C4-2B (cell line): Measurements from ENCODE around the gene KCNIP4.

Experiments
- H3K27ac ChIP-seq: fragments of 450-650 bp; 2 replicates; pipeline ENCODE4 v1.5.1; 2017
- ZFX ChIP-seq: fragments of 450-650 bp; IDR thresholded peaks from 2 replicates; pipeline ENCODE4 v1.6.1; 2017
- TF ChIP-seq, protein P1 (sequence below): fragments of 450-650 bp; conservative IDR thresholded peaks from 2 replicates; pipeline ENCODE4 v1.5.1; 2017; ENCODE audit warnings: mild to moderate bottlenecking

Gene KCNIP4

GRCh38 chr4:21083413-21083812 is 865.2 kb downstream of the KCNIP4 start:
- TF ChIP-seq, protein P1, sequence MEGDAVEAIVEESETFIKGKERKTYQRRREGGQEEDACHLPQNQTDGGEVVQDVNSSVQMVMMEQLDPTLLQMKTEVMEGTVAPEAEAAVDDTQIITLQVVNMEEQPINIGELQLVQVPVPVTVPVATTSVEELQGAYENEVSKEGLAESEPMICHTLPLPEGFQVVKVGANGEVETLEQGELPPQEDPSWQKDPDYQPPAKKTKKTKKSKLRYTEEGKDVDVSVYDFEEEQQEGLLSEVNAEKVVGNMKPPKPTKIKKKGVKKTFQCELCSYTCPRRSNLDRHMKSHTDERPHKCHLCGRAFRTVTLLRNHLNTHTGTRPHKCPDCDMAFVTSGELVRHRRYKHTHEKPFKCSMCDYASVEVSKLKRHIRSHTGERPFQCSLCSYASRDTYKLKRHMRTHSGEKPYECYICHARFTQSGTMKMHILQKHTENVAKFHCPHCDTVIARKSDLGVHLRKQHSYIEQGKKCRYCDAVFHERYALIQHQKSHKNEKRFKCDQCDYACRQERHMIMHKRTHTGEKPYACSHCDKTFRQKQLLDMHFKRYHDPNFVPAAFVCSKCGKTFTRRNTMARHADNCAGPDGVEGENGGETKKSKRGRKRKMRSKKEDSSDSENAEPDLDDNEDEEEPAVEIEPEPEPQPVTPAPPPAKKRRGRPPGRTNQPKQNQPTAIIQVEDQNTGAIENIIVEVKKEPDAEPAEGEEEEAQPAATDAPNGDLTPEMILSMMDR = no peak
- no peak for TF ChIP-seq ZFX

DNA sequence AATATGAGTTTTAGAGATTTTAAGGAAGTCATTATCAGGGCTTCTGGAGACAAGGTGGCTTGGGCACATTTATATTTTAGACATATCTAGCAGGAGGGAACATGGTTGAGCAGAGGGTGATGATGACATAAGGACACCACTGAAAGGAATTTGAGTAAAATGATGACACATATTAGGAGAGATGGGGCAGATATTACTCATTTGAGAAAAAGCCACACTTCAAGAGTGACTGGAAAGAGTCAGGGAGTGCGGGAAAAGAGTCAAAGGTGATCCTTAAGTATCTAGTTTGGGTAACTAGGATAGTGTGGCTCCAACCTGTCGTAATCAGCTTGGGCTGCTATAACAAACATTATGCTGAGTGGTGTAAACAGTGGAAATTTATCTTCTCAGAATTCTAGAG is 870.6 kb downstream of the KCNIP4 start:
- TF ChIP-seq ZFX = no peak
- TF ChIP-seq, protein P1 = no peak
- H3K27ac ChIP-seq = no peak overlapping the region

More at GRCh38 chr4:21083413-21083812, 865.2 kb downstream of the KCNIP4 start:
- H3K27ac ChIP-seq = no peak overlapping the region

- H3K27ac ChIP-seq = no peak overlapping the region
- no peak for TF ChIP-seq ZFX
- TF ChIP-seq, protein P1 = no peak
Measured at GRCh38 chr4:21067351-21067750, 881.2 kb downstream of the KCNIP4 start.

- TF ChIP-seq, protein P1 = no peak
- TF ChIP-seq ZFX = no peak
- H3K27ac ChIP-seq = no peak overlapping the region
Measured at GRCh38 chr4:21061902-21062301, 886.7 kb downstream of the KCNIP4 start.

DNA sequence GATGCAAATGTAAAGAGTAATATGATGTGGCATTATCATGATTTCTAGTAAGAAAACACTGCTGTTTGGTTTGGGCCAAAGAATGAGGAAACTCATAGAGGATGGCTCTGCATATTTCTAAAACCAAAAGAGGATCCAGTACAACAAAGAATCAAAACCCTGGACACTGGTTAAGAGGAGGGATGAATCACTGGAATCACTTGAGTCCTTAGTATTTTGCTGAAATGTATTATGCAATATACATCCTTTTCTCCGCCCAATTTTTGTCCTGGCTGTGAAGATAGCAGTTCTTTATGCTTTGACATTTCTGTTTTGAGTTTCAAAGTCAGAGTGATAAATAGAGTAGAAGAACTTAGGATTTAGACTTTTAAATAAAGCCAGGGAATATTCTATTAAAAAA is 902.4 kb downstream of the KCNIP4 start:
- TF ChIP-seq, protein P1 = no peak
- TF ChIP-seq ZFX = no peak
- no peak overlapping the region for H3K27ac ChIP-seq

GRCh38 chr4:21045119-21045518 is 903.5 kb downstream of the KCNIP4 start:
- H3K27ac ChIP-seq = no peak overlapping the region
- TF ChIP-seq, protein P1 = no peak

DNA sequence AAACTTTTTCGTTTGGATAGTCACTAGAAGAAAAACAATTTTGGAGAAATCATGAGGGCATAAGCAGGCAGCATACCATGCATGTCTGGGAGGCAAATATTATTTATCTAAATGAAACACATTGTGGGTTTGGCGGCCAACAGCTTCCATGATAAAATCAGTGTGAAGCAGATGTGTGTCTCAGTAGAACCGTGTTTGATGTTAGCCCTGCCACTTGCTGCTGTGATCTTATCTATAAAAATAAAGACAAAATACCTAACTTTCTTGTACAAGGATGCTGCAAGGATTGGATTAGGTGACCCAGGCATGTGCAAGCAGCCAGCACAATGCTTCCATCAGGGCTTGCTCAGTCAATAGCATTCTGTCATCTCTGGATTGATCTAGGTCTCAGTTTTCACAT is 906.9 kb downstream of the KCNIP4 start:
- no peak for TF ChIP-seq ZFX
- TF ChIP-seq, protein P1 = no peak
- H3K27ac ChIP-seq = no peak overlapping the region
